GM13977 (cell line): ENCODE data around the gene DGKG.

Source experiments
- DNase-seq: peaks from one replicate; pipeline ENCODE4 v3.0.0; 2012; ENCODE audit warnings: low spot score
- CTCF ChIP-seq: IDR thresholded peaks from 2 replicates; pipeline ENCODE4 v1.5.1; 2012; ENCODE audit warnings: mild to moderate bottlenecking, control low read depth; ENCODE audit not compliant: insufficient read depth; ENCODE audit errors: extremely low read depth, missing control alignments
- in situ Hi-C: fragments of 300-500 bp; cut with MboI; formaldehyde crosslinking; loops from one replicate; pipeline ENCODE4 v1.12.0; 2022; ENCODE audit warnings: low sequenced_read_pairs, low pct_unique_long_range_greater_than_20kb, mixed read lengths, inconsistent platforms; ENCODE audit not compliant: unreplicated experiment

DGKG gene

GRCh38 chr3:186119499-186119898 is 242.5 kb downstream of the DGKG start:
- DNase-seq = no peak
- TF ChIP-seq CTCF = no peak
- in situ Hi-C loops = no loop called here

GRCh38 chr3:186118692-186119091 is 243.3 kb downstream of the DGKG start:
- TF ChIP-seq CTCF = no peak
- in situ Hi-C loops = no loop called here
- no peak for DNase-seq

- no peak for DNase-seq
- in situ Hi-C loops = no loop called here
- no peak for TF ChIP-seq CTCF
These were observed 244.4 kb downstream of the DGKG start for GRCh38 chr3:186117521-186118134.

GRCh38 chr3:186115239-186115996 is 246.6 kb downstream of the DGKG start:
- DNase-seq = no peak
- in situ Hi-C loops = no loop called here
- no peak for TF ChIP-seq CTCF

- no peak for TF ChIP-seq CTCF
- in situ Hi-C loops = no loop called here
- peak; percentile 35 for DNase-seq
These were observed 250.8 kb downstream of the DGKG start for GRCh38 chr3:186110975-186111974.
